CD8-positive, alpha-beta memory T cell (primary cell): ENCODE measurements around the gene LZTS2. TPM values are rescaled to one million over a fixed set of nuclear protein-coding genes. Genes with fewer than 3 reads are reported as not detected.
"Not testable (repeated sequence)": the region's sequence is repeated elsewhere in the genome, so short reads cannot be mapped to it uniquely, and the experiment has no call there.

Experiments
- CTCF ChIA-PET: fragments of 350-600 bp; sonication (Branson Sonifier 250); formaldehyde crosslinking; loops from one replicate; lab custom pipeline; 2021; ENCODE audit warnings: antibody characterized with exemption; lab: Charles Lee
- POLR2A ChIA-PET: fragments of 350-600 bp; sonication (Branson Sonifier 250); formaldehyde crosslinking; loops from one replicate; lab custom pipeline; 2021; ENCODE audit warnings: antibody characterized with exemption; lab: Charles Lee
- DNase-seq, 5 donors: peaks; one replicate each; pipeline versions ENCODE4 v3.0.0 to v3.0.0-alpha.2; 2020 to 2022; ENCODE audit warnings: mixed read lengths in 1 of 5
- H3K27ac ChIP-seq: one replicate; pipeline ENCODE4 v1.7.0; 2013; ENCODE audit warnings: low read depth, mild to moderate bottlenecking, low read length, moderate library complexity
- H3K27me3 ChIP-seq: 2 replicates; pipeline ENCODE4 v1.7.0; 2013; ENCODE audit warnings: low read length, mild to moderate bottlenecking; ENCODE audit not compliant: insufficient read depth, poor library complexity, severe bottlenecking
- H3K36me3 ChIP-seq: 2 replicates; pipeline ENCODE4 v1.7.0; 2013; ENCODE audit warnings: mild to moderate bottlenecking, low read length, moderate library complexity; ENCODE audit not compliant: insufficient read depth
- H3K4me1 ChIP-seq: 2 replicates; pipeline ENCODE4 v1.7.0; 2013; ENCODE audit warnings: mild to moderate bottlenecking, low read length, moderate library complexity; ENCODE audit not compliant: insufficient read depth
- H3K4me3 ChIP-seq: 2 replicates; pipeline ENCODE4 v1.7.0; 2013; ENCODE audit warnings: mild to moderate bottlenecking, low read length
- H3K9me3 ChIP-seq: 2 replicates; pipeline ENCODE4 v1.7.0; 2013; ENCODE audit warnings: mild to moderate bottlenecking, low read length
- H3K27ac Mint-ChIP-seq, 8 donors: one replicate each; pipeline ENCODE4 v1.8.0; 2020 to 2021; ENCODE audit warnings: mixed read lengths in 8 of 8, mild to moderate bottlenecking in 6 of 8, inconsistent platforms in 3 of 8, moderate library complexity in 3 of 8
- H3K27me3 Mint-ChIP-seq, 2 donors: one replicate each; pipeline ENCODE4 v1.8.0; 2020 to 2021; ENCODE audit warnings: mixed read lengths in 2 of 2, mild to moderate bottlenecking in 1 of 2, moderate library complexity in 1 of 2
- H3K36me3 Mint-ChIP-seq, 3 donors: one replicate each; pipeline ENCODE4 v1.8.0; 2020 to 2021; ENCODE audit warnings: mixed read lengths in 3 of 3, inconsistent platforms in 1 of 3, mild to moderate bottlenecking in 1 of 3
- H3K4me1 Mint-ChIP-seq, 3 donors: one replicate each; pipeline ENCODE4 v1.8.0; 2020 to 2021; ENCODE audit warnings: mixed read lengths in 3 of 3, inconsistent platforms in 1 of 3, mild to moderate bottlenecking in 1 of 3
- H3K4me3 Mint-ChIP-seq, 7 donors: one replicate each; pipeline ENCODE4 v1.8.0; 2020 to 2021; ENCODE audit warnings: mixed read lengths in 7 of 7, mild to moderate bottlenecking in 6 of 7, moderate library complexity in 4 of 7, inconsistent platforms in 2 of 7
- H3K9me3 Mint-ChIP-seq, 5 donors: one replicate each; pipeline ENCODE4 v1.8.0; 2020 to 2022; ENCODE audit warnings: mixed read lengths in 5 of 5, mild to moderate bottlenecking in 3 of 5, moderate library complexity in 2 of 5, inconsistent platforms in 1 of 5
- polyA plus RNA-seq: library from polyadenylated mRNA; unstranded; fragments of 300-500 nt; fragmentation: Illumina TruSeq; gene quantifications from one replicate; pipeline ENCODE4 v1.2.3, GENCODE V29; 2021
- total RNA-seq, 2 experiments: library from RNA; stranded (reverse); gene quantifications; one replicate each; pipeline ENCODE4 v1.2.3, GENCODE V29; 2021

The LZTS2 gene
- total and polyA plus RNA-seq, 3 experiments from 2014 or later, result 10.9 to 19.7 (median 11.5) TPM

- POLR2A ChIA-PET, result interaction anchor here (0.6 to 1.3 kb wide), 2 partner anchors 10 to 34 kb away, joined by 3 to 5 read pairs; no protein-coding TSS in a partner anchor
- Mint-ChIP-seq H3K27ac (peak overlapping the region; percentile 94 to 100 (median 98)), H3K9me3 (no peaks in the 10 kb centered on the region), H3K27me3 (peaks cover 3 to 4% of the 10 kb centered on the region in 2 donors), H3K36me3 (peaks cover 0 to 49% (median 5%) of the 10 kb centered on the region in 3 donors), H3K4me1 (peaks cover 18 to 25% (median 22%) of the 10 kb centered on the region in 3 donors), H3K4me3 (peak overlapping the region; percentile 92 to 98 (median 93))
- H3K27me3 ChIP-seq, result no peaks in the 10 kb centered on the region
- H3K4me3 ChIP-seq, result peak overlapping the region; percentile 85
- peak in 3 of 5 donors; percentile 35 to 71 (median 41) for DNase-seq
- no peaks in the 10 kb centered on the region for H3K9me3 ChIP-seq
- H3K27ac ChIP-seq, result peak overlapping the region; percentile 94
- H3K36me3 ChIP-seq, result peaks cover 12% of the 10 kb centered on the region
- peaks cover 15% of the 10 kb centered on the region for H3K4me1 ChIP-seq
- CTCF ChIA-PET, result interaction anchor here (1.2 to 6.4 kb wide), 4 partner anchors 9 to 35 kb away, joined by 4 to 54 read pairs (median 16); no protein-coding TSS in a partner anchor
These were observed 33.1 kb downstream of the LZTS2 start for GRCh38 chr10:101032637-101033224.

DNA sequence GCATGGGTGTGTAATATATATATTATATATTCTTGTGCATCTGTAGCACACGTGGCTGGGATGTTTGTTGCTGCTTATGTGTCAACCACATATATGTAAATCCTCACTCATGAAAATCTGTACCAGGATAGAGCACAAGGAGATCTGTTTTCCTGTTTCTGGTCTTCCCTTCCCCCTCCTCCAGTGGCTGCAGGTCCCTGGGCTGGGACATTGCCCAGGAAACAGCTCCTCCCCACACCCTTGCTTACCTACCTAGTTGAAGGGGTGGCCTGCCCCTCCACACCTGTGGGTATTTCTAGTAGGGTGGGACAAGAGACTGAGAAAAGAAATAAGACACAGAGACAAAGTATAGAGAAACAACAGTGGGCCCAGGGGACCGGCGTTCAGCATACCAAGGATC, 33.7 kb downstream of the LZTS2 start:
- Mint-ChIP-seq H3K36me3 (peaks cover 0 to 55% (median 7%) of the 10 kb centered on the region in 3 donors), H3K4me1 (peaks cover 18 to 25% (median 22%) of the 10 kb centered on the region in 3 donors), H3K9me3 (no peaks in the 10 kb centered on the region), H3K27me3 (peaks cover 3 to 4% of the 10 kb centered on the region in 2 donors), H3K4me3 (peak overlapping the region; percentile 92 to 98 (median 93)), H3K27ac (peak overlapping the region; percentile 24 to 100 (median 96))
- DNase-seq, result no peak
- peaks cover 17% of the 10 kb centered on the region for H3K36me3 ChIP-seq
- peak overlapping the region; percentile 85 for H3K4me3 ChIP-seq
- H3K9me3 ChIP-seq, result no peaks in the 10 kb centered on the region
- no peak overlapping the region for H3K27ac ChIP-seq
- POLR2A ChIA-PET, result no interaction called here
- no peaks in the 10 kb centered on the region for H3K27me3 ChIP-seq
- CTCF ChIA-PET, result interaction anchor here (1.4 to 11.3 kb wide), 4 partner anchors 8 to 36 kb away, joined by 6 to 258 read pairs (median 40); partner anchors contain the start of gene KAZALD1
- H3K4me1 ChIP-seq, result peaks cover 15% of the 10 kb centered on the region

GRCh38 chr10:101034404-101034803, 34.8 kb downstream of the LZTS2 start:
- peaks cover 15% of the 10 kb centered on the region for H3K4me1 ChIP-seq
- H3K27me3 ChIP-seq, POLR2A ChIA-PET, H3K27me3 Mint-ChIP-seq, H3K9me3 ChIP-seq, H3K27ac ChIP-seq, DNase-seq, H3K4me3 ChIP-seq, H3K9me3 Mint-ChIP-seq: not testable (repeated sequence)
- peak overlapping the region in 2 of 8 donors; percentile 38 to 76 for H3K27ac Mint-ChIP-seq
- peak overlapping the region in 2 of 7 donors; percentile 56 to 93 for H3K4me3 Mint-ChIP-seq
- peaks cover 18 to 25% (median 22%) of the 10 kb centered on the region in 3 donors for H3K4me1 Mint-ChIP-seq
- H3K36me3 Mint-ChIP-seq, result peaks cover 0 to 66% (median 10%) of the 10 kb centered on the region in 3 donors
- peaks cover 17% of the 10 kb centered on the region for H3K36me3 ChIP-seq
- CTCF ChIA-PET, result interaction anchor here (1.3 to 11.3 kb wide), 5 partner anchors 7 to 37 kb away, joined by 5 to 258 read pairs (median 8); partner anchors contain the start of gene KAZALD1

DNA sequence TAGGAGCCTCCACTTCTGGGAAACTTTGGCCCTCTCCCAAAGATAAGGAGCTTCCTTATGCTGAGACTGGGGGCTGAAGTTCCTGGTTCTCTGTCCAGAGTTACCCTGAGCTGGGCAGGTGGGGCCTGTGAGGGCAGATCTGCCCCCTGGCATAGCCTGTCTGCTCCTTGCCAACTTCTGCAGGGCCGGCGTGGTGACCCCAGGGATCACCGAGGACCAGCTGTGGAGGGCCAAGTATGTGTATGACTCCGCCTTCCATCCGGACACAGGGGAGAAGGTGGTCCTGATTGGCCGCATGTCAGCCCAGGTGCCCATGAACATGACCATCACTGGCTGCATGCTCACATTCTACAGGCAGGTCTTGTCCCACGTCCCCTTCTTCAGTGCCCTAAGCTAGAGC, 35.7 kb downstream of the LZTS2 start:
- H3K4me3 ChIP-seq, result no peak overlapping the region
- Mint-ChIP-seq H3K4me3 (peak overlapping the region in 1 of 7 donors; percentile 28), H3K36me3 (peaks cover 0 to 71% (median 10%) of the 10 kb centered on the region in 3 donors), H3K4me1 (peaks cover 19 to 24% (median 22%) of the 10 kb centered on the region in 3 donors), H3K27ac (no peak overlapping the region), H3K27me3 (peaks cover 0 to 2% of the 10 kb centered on the region in 2 donors), H3K9me3 (no peaks in the 10 kb centered on the region)
- H3K27me3 ChIP-seq, result no peaks in the 10 kb centered on the region
- ChIA-PET POLR2A (no interaction called here), CTCF (interaction anchor here (1.3 to 11.3 kb wide), 3 partner anchors 15 to 38 kb away, joined by 5 to 258 read pairs (median 8); partner anchors contain the start of gene KAZALD1)
- DNase-seq, result no peak
- no peak overlapping the region for H3K27ac ChIP-seq
- no peaks in the 10 kb centered on the region for H3K9me3 ChIP-seq
- peaks cover 14% of the 10 kb centered on the region for H3K4me1 ChIP-seq
- peaks cover 17% of the 10 kb centered on the region for H3K36me3 ChIP-seq

DNA sequence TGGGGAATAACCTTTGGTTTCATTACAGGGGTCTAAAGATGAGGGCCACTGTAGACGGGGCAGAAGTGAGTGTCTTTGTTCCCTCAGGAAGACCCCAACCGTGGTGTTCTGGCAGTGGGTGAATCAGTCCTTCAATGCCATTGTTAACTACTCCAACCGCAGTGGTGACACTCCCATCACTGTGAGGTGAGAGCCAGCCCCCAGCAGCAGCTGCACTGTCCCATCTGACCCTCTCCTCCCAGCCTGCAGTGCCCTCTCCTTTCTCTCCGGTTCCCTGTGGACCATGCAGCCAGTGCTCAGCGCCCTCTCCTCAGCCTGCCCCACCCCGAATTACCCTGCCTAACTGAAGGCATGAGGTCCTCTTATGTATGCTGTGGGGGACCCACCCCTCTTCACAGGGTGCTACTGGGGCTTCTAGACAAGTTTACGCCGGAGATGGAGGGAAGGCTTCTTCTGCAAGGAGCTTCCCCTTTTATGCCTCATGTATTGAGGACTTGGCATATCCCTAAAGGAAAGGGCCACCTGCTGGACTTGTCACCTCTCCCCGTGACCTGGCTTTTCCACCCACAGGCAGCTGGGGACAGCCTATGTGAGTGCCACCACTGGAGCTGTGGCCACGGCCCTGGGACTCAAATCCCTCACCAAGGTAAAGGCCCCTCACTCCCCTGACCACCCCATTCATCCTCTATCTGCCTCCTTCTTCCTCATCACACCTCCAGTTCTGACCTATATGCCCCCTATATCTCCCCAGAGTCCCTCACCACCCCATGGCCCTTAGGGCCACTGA, 36.5 kb downstream of the LZTS2 start:
- ChIA-PET POLR2A (no interaction called here), CTCF (interaction anchor here (1.2 to 11.3 kb wide), 6 partner anchors 14 to 106 kb away, joined by 3 to 258 read pairs (median 6); partner anchors contain the start of genes KAZALD1 and LZTS2)
- Mint-ChIP-seq H3K27ac (peak overlapping the region in 1 of 8 donors; percentile 50), H3K4me1 (peaks cover 16 to 24% (median 21%) of the 10 kb centered on the region in 3 donors), H3K9me3 (no peaks in the 10 kb centered on the region), H3K27me3 (peaks cover 0 to 2% of the 10 kb centered on the region in 2 donors), H3K36me3 (peaks cover 0 to 71% (median 10%) of the 10 kb centered on the region in 3 donors), H3K4me3 (peak overlapping the region in 1 of 7 donors; percentile 28)
- Histone ChIP-seq H3K4me3 (no peak overlapping the region), H3K27ac (no peak overlapping the region), H3K9me3 (no peaks in the 10 kb centered on the region), H3K27me3 (no peaks in the 10 kb centered on the region), H3K4me1 (peaks cover 11% of the 10 kb centered on the region), H3K36me3 (peaks cover 17% of the 10 kb centered on the region)
- DNase-seq, result no peak

DNA sequence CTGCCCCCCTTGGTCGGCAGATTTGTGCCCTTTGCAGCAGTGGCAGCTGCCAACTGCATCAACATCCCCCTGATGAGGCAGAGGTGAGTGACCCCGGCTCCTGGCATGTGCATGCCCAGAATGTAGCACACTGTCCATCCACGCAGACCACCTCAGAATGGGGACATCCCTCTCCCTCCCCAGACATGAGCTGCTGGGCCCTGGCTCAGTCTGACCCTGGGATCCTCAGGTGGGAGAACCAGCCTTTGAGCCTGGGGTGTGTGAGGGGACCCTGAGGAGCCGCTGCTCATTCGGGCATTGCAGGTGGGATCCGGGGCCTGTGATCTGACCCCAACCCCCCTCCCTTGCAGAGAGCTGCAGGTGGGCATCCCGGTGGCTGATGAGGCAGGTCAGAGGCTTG, 37.1 kb downstream of the LZTS2 start:
- H3K9me3 Mint-ChIP-seq, result no peaks in the 10 kb centered on the region
- POLR2A ChIA-PET, result no interaction called here
- no peak for DNase-seq
- CTCF ChIA-PET, result interaction anchor here (1.2 to 11.3 kb wide), 6 partner anchors 13 to 105 kb away, joined by 3 to 258 read pairs (median 6); partner anchors contain the start of genes KAZALD1 and LZTS2
- peaks cover 0 to 65% (median 11%) of the 10 kb centered on the region in 3 donors for H3K36me3 Mint-ChIP-seq
- Histone ChIP-seq H3K4me3 (no peak overlapping the region), H3K9me3 (no peaks in the 10 kb centered on the region), H3K4me1 (peaks cover 16% of the 10 kb centered on the region), H3K27me3 (no peaks in the 10 kb centered on the region), H3K36me3 (peaks cover 17% of the 10 kb centered on the region), H3K27ac (no peak overlapping the region)
- H3K4me3 Mint-ChIP-seq, result peak overlapping the region in 1 of 7 donors; percentile 35
- H3K4me1 Mint-ChIP-seq, result peaks cover 17 to 27% (median 23%) of the 10 kb centered on the region in 3 donors
- H3K27me3 Mint-ChIP-seq, result peaks cover 0 to under 1% of the 10 kb centered on the region in 2 donors
- peak overlapping the region in 1 of 8 donors; percentile 50 for H3K27ac Mint-ChIP-seq

- no peak for DNase-seq
- Mint-ChIP-seq H3K9me3 (no peaks in the 10 kb centered on the region), H3K27me3 (no peaks in the 10 kb centered on the region), H3K36me3 (peaks cover 0 to 61% (median 11%) of the 10 kb centered on the region in 3 donors), H3K4me1 (peaks cover 21 to 31% (median 24%) of the 10 kb centered on the region in 3 donors), H3K27ac (peak overlapping the region in 5 of 8 donors; percentile 10 to 56 (median 28)), H3K4me3 (peak overlapping the region in 1 of 7 donors; percentile 75)
- H3K27ac ChIP-seq, result no peak overlapping the region
- no peak overlapping the region for H3K4me3 ChIP-seq
- ChIA-PET CTCF (interaction anchor here (4.9 to 11.3 kb wide), 2 partner anchors 13 to 24 kb away, joined by 46 to 258 read pairs; partner anchors contain the start of gene KAZALD1), POLR2A (no interaction called here)
- peaks cover 17% of the 10 kb centered on the region for H3K36me3 ChIP-seq
- H3K9me3 ChIP-seq, result no peaks in the 10 kb centered on the region
- no peaks in the 10 kb centered on the region for H3K27me3 ChIP-seq
- peaks cover 15% of the 10 kb centered on the region for H3K4me1 ChIP-seq
These were observed 38.9 kb downstream of the LZTS2 start for GRCh38 chr10:101038484-101038883.
